ENCODE data around the gene IGF2.
"Not testable (repeated sequence)": the region's sequence is repeated elsewhere in the genome, so short reads cannot be mapped to it uniquely, and the experiment has no call there.

IGF2 gene, protein sequence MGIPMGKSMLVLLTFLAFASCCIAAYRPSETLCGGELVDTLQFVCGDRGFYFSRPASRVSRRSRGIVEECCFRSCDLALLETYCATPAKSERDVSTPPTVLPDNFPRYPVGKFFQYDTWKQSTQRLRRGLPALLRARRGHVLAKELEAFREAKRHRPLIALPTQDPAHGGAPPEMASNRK

GRCh38 chr11:2139123-2139521, at the start of gene IGF2:
Gene IGF2 (minus strand): TSS chr11:2139389. CDS start chr11:2135523, 3,866 bp downstream.
- DNase-seq (ENCODE audit: low read depth in 2 of 2), result no peak

DNA sequence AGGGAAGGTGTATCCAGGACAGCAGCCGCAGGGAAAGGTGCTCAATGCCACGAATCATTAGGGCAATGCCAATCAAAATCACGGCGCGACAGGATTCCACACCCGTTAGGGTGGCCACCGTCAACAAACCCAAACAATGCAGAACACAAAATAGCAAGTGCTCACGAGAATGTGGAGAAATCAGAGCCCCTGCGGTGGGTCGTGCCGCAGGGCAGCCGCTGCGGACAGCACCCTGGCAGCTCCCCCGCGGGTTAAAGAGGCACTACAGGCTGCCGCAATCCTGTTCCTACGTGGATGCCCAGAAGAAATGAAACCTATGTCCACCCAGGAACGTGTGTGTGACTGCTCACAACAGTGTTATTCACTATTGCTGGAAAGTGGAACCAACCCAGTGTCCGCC, 49.6 kb upstream of the IGF2 start:
- no peak for DNase-seq (ENCODE audit: low read depth in 2 of 2)

DNA sequence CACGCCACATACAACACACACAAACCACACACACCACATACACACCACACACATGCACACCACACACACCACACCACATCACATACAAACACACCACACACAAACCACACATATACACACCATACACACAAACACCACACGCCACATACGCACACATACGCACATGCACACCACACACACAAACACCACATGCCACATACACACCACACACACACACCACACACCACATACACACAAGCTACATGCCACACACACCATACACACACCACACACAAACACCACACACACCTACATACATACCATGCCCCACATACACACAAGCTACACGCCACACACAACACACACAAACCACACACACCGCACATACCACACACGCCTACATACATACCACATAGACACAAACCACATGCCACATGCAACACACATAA, 48.1 kb upstream of the IGF2 start:
- no peak for DNase-seq (ENCODE audit: low read depth in 2 of 2)

DNA sequence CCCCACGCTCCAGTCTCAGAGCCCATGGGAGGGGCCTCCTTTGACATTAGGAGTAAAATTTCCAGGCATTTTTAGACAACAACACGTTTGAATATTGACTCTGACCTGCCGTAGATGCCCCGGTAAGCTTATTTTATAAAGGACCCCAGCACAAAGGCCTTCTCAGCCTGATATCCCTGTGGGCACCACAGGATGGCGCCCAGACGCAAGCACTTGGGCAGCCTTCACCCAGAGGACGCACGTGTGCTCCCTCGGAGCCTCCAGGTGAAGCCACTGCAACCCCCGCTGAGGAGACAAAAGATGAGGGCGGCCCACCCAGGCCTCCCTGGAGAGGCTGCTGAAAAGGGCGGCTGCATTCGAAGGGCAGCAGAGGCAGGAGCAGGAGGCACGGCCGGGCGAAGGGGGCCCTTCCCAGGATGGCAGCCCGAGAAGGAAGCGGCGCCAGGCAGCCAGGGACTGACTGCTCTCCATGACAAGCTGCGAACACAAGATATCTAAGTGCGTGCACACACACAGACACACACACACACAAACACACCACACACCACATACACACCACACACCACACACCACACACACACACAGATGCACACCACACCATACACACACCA, 47.6 kb upstream of the IGF2 start:
- DNase-seq (ENCODE audit: low read depth in 2 of 2), result peak; percentile 15 to 25

GRCh38 chr11:2185324-2186085, 46.3 kb upstream of the IGF2 start:
- DNase-seq (ENCODE audit: low read depth in 2 of 2), result no peak

DNA sequence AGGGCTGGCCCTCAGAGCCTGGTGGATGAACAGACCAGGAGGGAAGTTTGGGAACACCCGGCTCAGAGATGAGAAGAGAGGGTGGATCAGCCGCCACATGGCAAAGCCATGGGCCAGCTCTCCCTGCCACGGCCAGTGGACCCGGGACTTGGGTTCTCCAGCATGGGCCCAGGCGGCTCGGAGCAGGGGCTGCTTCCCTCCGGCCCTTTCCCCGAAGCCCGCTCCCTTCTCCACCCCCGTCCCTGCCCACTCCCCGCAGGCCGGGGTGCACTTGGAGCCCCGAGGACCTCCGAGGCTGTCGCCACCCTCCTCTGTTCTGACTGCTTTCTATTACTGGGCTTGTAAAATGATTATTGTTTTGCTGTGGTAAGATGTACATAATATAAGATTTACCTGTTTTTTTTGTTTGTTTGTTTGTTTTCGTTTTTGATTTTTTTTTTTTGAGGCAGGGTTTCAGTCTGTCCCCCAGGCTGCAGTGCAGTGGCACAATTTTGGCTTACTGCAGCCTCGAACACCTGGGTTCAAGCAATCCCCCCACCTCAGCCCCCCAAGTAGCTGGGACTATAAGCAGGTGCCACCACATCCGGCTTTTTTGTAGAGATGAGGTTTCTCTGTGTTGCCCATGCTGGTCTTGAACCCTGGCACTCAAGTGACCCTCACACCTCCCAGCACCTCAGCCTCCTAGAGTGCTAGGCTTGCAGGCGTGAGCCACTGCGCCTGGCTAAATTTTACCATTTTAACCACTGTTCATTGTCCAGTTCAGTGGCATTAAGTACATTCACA, 43.7 kb upstream of the IGF2 start:
- DNase-seq (ENCODE audit: low read depth in 2 of 2), result no peak

GRCh38 chr11:2182075-2182474, 42.9 kb upstream of the IGF2 start:
- no peak for DNase-seq (ENCODE audit: low read depth in 2 of 2)

GRCh38 chr11:2180789-2181370, 41.7 kb upstream of the IGF2 start:
- DNase-seq (ENCODE audit: low read depth in 2 of 2), result no peak

DNA sequence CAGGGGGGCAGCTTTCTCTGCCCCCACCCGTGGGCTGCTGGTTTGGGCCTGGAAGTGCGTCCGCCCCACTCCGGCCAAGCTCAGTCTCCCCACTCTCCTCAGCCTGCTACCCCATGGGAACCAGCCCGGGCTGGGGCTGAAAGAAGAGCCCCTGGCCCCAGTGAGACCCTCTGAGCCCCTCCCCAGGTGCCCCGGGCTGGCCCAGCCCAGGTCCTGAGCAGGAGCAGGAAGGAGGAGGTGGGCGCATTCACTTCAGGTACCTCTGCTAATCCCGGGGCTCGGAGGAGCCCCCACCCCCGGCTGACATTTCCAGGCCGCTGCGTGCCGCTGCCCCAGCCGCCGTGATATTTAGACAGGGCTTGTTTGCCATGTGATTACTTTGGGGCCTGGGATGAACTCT, 41.2 kb upstream of the IGF2 start:
- no peak for DNase-seq (ENCODE audit: low read depth in 2 of 2)

DNA sequence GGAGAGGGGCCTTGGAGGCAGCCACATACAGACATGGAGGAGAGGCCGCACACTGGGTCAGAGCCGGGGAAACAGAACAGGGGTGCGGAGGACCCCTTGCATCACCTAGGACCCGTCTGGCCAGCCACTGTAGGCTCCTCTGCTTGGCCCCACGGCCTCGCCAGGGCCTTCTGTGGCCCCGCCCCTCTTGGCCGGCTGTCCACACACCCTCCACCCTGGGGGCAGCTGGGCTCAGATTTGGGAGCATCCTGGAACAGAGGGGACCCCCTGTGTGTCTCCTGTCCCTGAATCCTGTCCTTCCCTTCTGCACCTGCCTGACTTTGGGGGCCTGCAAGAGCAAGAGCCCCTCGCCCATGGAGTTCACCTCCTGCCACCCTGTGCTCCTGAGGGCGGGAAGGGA, 40.3 kb upstream of the IGF2 start:
- no peak for DNase-seq (ENCODE audit: low read depth in 2 of 2)

- DNase-seq (ENCODE audit: low read depth in 2 of 2), result no peak
Measured at GRCh38 chr11:2178906-2179494, 39.8 kb upstream of the IGF2 start.

DNA sequence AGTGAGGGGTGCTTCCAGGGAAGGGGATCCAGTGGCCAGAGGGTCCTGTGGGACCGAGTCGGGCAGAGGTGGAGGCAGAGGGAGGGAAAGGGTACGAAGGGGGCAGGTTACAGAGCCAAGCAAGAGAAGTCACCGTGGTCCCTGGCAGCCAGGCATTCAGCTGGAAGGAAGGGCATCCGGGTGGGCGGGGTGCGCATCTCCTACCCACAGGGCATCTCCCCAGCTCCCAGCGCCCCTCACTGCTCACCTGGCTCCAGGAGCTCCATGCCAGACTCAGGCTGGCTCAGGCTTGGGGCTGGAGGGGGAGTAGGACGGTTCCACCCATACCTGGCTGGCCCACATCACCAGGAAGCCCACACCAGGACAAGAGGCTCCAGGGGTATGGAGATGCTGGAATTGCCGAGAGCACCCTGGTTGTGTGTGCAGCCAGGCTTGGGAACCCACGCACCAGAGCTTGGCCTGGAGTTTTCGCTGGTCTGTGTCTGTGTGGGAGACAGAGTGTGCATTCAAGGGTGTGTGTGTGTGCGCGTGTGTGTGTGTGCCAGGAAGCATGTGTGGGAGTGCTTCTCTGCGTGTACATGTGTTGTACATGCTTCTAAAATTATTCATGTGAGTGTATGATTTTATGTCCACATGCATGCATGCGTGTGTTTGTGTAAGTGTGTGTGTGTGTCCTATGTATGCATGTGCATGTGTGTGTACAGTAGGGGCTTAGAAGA, 39.0 kb upstream of the IGF2 start:
- not testable (repeated sequence) for DNase-seq (ENCODE audit: low read depth in 2 of 2)

DNA sequence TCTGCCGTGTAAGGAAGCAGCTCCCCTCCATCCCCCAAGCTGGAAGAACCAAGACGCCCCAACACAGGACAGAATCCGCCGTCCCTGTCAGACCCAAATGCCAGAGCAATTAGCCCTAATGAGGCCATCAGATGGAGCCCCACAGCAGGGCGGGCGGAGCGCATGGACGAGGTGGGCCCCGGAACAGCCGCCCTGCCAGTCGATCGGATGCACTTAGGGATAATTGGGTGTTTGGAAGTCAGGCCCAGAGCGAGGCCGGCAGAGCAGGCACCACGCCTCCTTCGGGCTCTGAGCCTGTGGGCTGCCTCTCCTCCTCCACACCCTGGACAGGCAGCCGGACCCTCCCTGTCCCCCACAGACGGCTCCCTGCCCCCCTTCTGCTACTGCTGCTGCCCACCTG, 37.9 kb upstream of the IGF2 start:
- no peak for DNase-seq (ENCODE audit: low read depth in 2 of 2)

GRCh38 chr11:2176389-2176900, 37.3 kb upstream of the IGF2 start:
- no peak for DNase-seq (ENCODE audit: low read depth in 2 of 2)

DNA sequence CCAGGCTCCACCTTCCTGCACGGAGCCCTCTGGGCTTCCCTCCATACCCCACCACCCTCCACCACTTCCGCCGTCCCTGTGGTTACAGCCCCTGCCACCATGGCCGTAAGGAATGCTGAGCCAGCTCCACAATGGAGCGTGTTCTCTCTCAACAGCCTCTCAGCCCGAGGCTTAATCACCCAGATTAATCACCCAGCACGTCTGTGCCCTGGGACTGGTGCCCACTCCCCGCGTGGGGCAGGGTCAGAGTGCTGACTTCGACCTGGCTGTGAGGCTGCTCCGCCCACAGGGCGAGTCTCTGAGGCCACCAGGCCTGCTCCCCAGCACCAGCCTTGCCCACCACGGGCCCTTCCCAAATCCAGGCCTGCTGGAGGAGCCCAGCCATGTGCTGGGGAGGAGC, 36.5 kb upstream of the IGF2 start:
- no peak for DNase-seq (ENCODE audit: low read depth in 2 of 2)

- no peak for DNase-seq (ENCODE audit: low read depth in 2 of 2)
Measured at GRCh38 chr11:2174361-2174760, 35.2 kb upstream of the IGF2 start.

GRCh38 chr11:2173761-2174160, 34.6 kb upstream of the IGF2 start:
- DNase-seq (ENCODE audit: low read depth in 2 of 2), result no peak

GRCh38 chr11:2173150-2173693, 34.0 kb upstream of the IGF2 start:
- DNase-seq (ENCODE audit: low read depth in 2 of 2), result no peak

DNA sequence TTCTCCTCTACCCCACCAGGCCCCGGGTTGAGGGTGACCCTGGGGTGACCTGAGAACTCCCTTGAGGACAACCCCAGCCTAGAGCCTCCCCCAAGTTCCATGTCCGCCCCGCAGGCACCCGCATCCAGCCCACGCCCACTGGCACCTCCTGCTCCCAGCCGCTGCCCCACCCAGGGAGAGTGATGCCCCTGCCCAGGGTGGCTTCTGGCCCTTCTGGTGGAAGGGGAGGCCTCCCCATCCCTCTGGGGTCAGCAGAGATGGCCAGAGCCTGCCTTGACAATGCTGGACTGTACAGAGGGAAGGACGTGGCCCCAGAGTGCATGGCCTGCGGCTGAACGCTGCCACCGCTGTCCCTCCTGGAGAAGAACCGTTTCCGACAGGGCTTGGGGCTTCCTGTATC, 33.5 kb upstream of the IGF2 start:
- DNase-seq (ENCODE audit: low read depth in 2 of 2), result no peak

DNA sequence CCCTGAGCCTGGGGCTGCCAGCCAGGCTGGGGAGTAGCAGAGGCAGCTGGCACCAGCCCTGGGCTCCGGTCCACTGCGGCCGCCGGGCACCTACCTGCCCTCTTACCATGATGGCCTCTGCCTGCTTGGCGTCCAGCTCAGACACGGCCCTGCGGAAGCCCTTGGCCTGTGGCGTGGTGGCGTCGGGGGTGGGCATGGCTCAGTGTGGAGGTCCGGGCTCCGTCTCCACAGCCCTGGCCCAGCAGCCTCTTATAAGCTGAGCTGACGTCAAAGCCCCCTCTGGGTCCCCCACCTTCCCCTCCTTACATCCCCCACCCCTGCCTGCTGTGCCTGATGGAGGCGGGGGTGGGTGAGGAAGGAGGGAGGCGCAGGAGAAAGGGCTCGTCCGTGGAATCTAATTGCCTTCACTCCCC, 32.4 kb upstream of the IGF2 start, which contains the start of gene TH:
Gene TH, minus strand, starts transcription at position 225 of the 413 bp plus-strand sequence. Its CDS starts 29 bp downstream, at position 196.
- no peak for DNase-seq (ENCODE audit: low read depth in 2 of 2)

Measured in stimulated activated CD4-positive, alpha-beta T cell treated with anti-CD3 and anti-CD28 coated beads, Interleukin-15, amount 100 ng/mL, for 48 hours (primary cell).